PFSK-1 (cell line): ENCODE data around the gene RSPO4.

Experiments
- POLR2AphosphoS5 ChIP-seq: IDR thresholded peaks from 2 replicates; pipeline ENCODE4 v1.6.1; 2012; ENCODE audit warnings: low read depth, mild to moderate bottlenecking, control low read depth, low read length, moderate library complexity
- TAF1 ChIP-seq: IDR thresholded peaks from 2 replicates; pipeline ENCODE4 v1.6.1; 2012; ENCODE audit warnings: low read length, control low read depth, borderline replicate concordance; ENCODE audit not compliant: insufficient read depth

DNA sequence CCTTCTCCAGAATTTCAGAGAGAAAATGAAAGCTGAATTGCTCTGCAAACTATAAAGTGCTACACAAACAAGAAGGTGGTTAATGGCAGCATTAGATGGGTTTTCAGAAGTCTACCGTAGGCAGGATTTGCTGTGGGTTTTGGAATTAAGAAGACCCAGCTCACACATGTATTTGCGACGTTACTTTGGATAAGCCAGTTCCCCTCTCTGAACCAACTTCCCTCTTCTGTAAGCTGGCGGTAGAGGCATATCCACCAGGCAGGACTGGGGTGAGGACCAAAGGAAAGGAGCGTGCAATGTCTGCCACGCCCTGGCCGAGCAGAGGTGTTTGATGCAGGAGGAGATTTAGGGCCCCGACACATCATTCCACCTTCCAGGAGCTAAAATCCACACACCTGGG is 6.9 kb downstream of the RSPO4 start:
- no peak for TF ChIP-seq POLR2AphosphoS5
- TF ChIP-seq TAF1 = no peak
